ENCODE measurements around the gene PEX13. TPM values are rescaled to one million over a fixed set of nuclear protein-coding genes. Genes with fewer than 3 reads are reported as not detected.
"Not testable (repeated sequence)": the region's sequence is repeated elsewhere in the genome, so short reads cannot be mapped to it uniquely, and the experiment has no call there.

PEX13 gene
- polyA plus RNA-seq, 1 experiment, result 11.7 TPM

DNA sequence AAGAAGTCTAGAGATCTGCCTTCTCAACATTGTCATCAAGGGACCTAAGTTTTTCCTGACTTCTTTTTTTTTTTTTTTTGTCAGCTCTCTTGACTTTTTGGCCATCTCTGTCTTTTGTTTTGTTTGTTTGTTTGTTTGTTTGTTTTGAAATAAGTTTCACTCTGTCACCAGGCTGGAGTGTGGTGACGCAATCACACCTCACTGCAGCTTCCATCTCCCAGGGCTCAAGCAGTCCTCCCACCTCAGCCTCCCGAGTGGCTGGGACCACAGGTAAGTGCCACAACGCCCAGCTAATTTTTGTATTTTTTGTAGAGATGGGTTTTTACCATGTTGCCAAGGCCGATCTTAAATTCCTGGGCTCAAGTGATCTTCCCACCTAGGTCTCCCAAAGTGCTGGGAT lies 6.2 kb downstream of the PEX13 start:
- H3K36me3 ChIP-seq (ENCODE audit: control insufficient read depth, insufficient read depth, low read length), result peaks cover 3% of the 10 kb centered on the region; the same call in 1 of the 2 replicates
- DNase-seq (ENCODE audit: low read depth), result no peak
- CTCF ChIA-PET, result no interaction called here
- POLR2A ChIA-PET, result no interaction called here
- H3K4me3 ChIP-seq (ENCODE audit: low read depth, low read length), result no peak overlapping the region
- TF ChIP-seq, protein P1, sequence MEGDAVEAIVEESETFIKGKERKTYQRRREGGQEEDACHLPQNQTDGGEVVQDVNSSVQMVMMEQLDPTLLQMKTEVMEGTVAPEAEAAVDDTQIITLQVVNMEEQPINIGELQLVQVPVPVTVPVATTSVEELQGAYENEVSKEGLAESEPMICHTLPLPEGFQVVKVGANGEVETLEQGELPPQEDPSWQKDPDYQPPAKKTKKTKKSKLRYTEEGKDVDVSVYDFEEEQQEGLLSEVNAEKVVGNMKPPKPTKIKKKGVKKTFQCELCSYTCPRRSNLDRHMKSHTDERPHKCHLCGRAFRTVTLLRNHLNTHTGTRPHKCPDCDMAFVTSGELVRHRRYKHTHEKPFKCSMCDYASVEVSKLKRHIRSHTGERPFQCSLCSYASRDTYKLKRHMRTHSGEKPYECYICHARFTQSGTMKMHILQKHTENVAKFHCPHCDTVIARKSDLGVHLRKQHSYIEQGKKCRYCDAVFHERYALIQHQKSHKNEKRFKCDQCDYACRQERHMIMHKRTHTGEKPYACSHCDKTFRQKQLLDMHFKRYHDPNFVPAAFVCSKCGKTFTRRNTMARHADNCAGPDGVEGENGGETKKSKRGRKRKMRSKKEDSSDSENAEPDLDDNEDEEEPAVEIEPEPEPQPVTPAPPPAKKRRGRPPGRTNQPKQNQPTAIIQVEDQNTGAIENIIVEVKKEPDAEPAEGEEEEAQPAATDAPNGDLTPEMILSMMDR (IDR thresholded peaks at IDR 0.05; ENCODE audit: insufficient read depth, low read depth, low read length), result no peak
- H3K27me3 ChIP-seq (ENCODE audit: control insufficient read depth, insufficient read depth, low read length), result no peaks in the 10 kb centered on the region

DNA sequence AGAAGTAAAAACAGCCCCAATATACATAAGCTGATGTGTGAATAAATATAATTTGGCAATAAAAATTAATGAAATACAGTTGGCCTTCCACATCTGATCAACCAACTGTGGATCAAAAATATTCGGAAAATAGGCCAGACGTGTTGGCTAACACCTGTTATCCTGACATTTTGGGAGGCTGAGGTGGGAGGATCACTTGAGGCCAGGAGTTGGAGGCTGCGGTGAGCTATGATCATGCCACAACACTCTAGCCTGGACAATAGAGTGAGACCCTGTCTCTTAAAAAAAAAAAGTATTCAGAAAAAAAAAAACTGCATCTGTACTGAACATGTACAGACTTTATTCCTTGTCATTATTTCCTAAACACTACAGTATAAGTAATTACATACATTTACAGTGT lies 12.0 kb downstream of the PEX13 start:
- TF ChIP-seq, protein P1 (IDR thresholded peaks at IDR 0.05; ENCODE audit: insufficient read depth, low read depth, low read length), result no peak
- POLR2A ChIA-PET, result interaction anchor here (0.6 kb wide), 1 partner anchor 36 kb away, joined by 4 read pairs; the partner anchor contains the start of gene SANBR
- Histone ChIP-seq H3K4me3 (ENCODE audit: low read depth, low read length) (no peak overlapping the region), H3K27me3 (ENCODE audit: control insufficient read depth, insufficient read depth, low read length) (no peaks in the 10 kb centered on the region), H3K36me3 (ENCODE audit: control insufficient read depth, insufficient read depth, low read length) (peaks cover 5% of the 10 kb centered on the region; the same call in 1 of the 2 replicates)
- CTCF ChIA-PET, result interaction anchor here (0.7 kb wide), 1 partner anchor 9 kb away, joined by 3 read pairs; no protein-coding TSS in a partner anchor
- DNase-seq (ENCODE audit: low read depth), result no peak

DNA sequence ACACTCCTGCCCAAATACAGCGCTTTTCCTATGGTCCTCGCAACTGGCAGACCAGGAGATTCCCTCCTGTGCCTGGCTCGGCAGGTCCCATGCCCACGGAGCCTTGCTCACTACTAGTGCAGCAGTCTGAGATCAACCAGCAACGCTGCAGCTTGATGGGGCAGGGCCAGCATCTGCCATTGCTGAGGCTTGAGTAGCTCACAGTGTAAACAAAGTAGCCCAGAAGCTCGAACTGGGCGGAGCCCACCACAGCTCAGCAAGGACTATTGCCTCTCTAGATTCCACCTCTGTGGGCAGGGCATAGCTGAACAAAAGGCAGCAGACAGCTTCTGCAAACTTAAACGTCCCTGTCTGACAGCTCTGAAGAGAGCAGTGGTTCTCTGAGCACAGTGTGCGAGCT lies 17.1 kb downstream of the PEX13 start:
- H3K36me3 ChIP-seq (ENCODE audit: control insufficient read depth, insufficient read depth, low read length); H3K27me3 ChIP-seq (ENCODE audit: control insufficient read depth, insufficient read depth, low read length); CTCF ChIA-PET; DNase-seq (ENCODE audit: low read depth); H3K4me3 ChIP-seq (ENCODE audit: low read depth, low read length); POLR2A ChIA-PET: not testable (repeated sequence)

DNA sequence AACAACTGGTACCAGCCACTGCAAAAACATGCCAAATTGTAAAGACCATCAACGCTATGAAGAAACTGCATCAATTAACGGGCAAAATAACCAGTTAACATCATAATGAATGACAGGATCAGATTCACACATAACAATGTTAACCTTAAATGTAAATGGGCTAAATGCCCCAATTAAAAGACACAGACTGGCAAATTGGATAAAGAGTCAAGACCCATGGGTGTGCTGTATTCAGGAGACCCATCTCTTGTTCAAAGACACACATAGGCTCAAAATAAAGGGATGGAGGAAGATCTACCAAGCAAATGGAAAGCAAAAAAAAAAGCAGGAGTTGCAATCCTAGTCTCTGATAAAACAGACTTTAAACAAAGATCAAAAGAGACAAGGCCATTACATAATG lies 19.1 kb downstream of the PEX13 start:
- CTCF ChIA-PET; POLR2A ChIA-PET; H3K36me3 ChIP-seq (ENCODE audit: control insufficient read depth, insufficient read depth, low read length); H3K4me3 ChIP-seq (ENCODE audit: low read depth, low read length); H3K27me3 ChIP-seq (ENCODE audit: control insufficient read depth, insufficient read depth, low read length); DNase-seq (ENCODE audit: low read depth): not testable (repeated sequence)

DNA sequence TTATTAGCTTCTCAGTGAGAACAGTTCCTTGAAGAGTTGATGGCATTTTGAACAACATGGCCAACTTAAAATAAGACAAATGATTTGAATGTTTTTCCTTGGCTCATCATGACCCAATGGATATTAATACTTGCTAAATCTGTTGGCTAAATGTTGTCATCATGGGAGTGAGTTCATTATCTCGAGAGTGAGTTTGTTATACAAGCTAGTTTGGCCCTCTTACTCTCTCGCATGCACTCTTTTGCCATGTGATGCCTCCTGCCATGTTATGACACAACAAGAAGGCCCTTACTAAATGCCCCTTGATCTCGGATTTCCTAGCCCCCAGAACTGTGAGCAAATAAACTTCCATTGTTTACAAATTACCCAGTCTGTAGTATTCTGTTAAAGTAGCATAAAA lies 25.3 kb downstream of the PEX13 start:
- H3K27me3 ChIP-seq (ENCODE audit: control insufficient read depth, insufficient read depth, low read length), result no peaks in the 10 kb centered on the region
- TF ChIP-seq, protein P1 (IDR thresholded peaks at IDR 0.05; ENCODE audit: insufficient read depth, low read depth, low read length), result no peak
- no peak for DNase-seq (ENCODE audit: low read depth)
- no peak overlapping the region for H3K4me3 ChIP-seq (ENCODE audit: low read depth, low read length)
- POLR2A ChIA-PET, result no interaction called here
- H3K36me3 ChIP-seq (ENCODE audit: control insufficient read depth, insufficient read depth, low read length), result 0 out of 2 replicates have a peak, but pooled peaks cover 2% of the 10 kb centered on the region
- CTCF ChIA-PET, result no interaction called here

DNA sequence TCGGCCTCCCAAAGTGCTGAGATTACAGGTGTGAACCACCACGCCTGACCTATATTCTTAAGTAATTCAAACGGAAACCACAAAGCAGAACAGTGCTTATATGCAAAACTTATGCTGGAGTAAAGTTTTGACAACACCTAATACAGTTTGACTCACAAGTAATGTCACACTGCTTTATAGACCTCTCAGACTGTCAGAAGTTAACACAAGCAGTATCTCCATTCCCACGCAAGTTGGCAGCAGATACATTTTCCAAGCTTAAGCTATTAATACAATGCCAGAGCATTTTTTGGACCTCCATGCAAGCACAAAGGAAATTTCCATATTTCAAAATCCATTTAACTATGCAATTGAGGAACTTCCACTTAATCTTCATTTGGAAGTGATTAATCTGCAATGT lies 27.1 kb downstream of the PEX13 start:
- DNase-seq (ENCODE audit: low read depth), result no peak
- H3K27me3 ChIP-seq (ENCODE audit: control insufficient read depth, insufficient read depth, low read length), result no peaks in the 10 kb centered on the region
- no peak overlapping the region for H3K4me3 ChIP-seq (ENCODE audit: low read depth, low read length)
- ChIA-PET CTCF (no interaction called here), POLR2A (no interaction called here)
- TF ChIP-seq, protein P1 (IDR thresholded peaks at IDR 0.05; ENCODE audit: insufficient read depth, low read depth, low read length), result no peak
- H3K36me3 ChIP-seq (ENCODE audit: control insufficient read depth, insufficient read depth, low read length), result peaks cover 4% of the 10 kb centered on the region; the same call in 1 of the 2 replicates
